SK-N-MC (cell line): ENCODE measurements around the gene TNFRSF6B.

ENCODE experiments used
- EZH2 ChIP-seq: fragments of 200-600 bp; sonication (generic); IDR thresholded peaks from one replicate; pipeline ENCODE4 v1.6.1; 2017; ENCODE audit warnings: antibody characterized with exemption
- FOXP2 ChIP-seq: optimal IDR thresholded peaks from 2 replicates; pipeline ENCODE3; 2011; ENCODE audit warnings: mild to moderate bottlenecking, moderate library complexity; ENCODE audit not compliant: insufficient read depth; ENCODE audit errors: extremely low read length, control extremely low read depth
- POLR2AphosphoS5 ChIP-seq: IDR thresholded peaks from 2 replicates; pipeline ENCODE4 v1.6.1; 2012; ENCODE audit warnings: mild to moderate bottlenecking, low read depth, low read length, borderline replicate concordance

GRCh38 chr20:63705232-63706026 lies 9.0 kb downstream of the TNFRSF6B start:
- TF ChIP-seq EZH2 = no peak
- no peak for TF ChIP-seq POLR2AphosphoS5
- TF ChIP-seq FOXP2 = no peak
